ENCODE data around the gene PARD6A.

DNA sequence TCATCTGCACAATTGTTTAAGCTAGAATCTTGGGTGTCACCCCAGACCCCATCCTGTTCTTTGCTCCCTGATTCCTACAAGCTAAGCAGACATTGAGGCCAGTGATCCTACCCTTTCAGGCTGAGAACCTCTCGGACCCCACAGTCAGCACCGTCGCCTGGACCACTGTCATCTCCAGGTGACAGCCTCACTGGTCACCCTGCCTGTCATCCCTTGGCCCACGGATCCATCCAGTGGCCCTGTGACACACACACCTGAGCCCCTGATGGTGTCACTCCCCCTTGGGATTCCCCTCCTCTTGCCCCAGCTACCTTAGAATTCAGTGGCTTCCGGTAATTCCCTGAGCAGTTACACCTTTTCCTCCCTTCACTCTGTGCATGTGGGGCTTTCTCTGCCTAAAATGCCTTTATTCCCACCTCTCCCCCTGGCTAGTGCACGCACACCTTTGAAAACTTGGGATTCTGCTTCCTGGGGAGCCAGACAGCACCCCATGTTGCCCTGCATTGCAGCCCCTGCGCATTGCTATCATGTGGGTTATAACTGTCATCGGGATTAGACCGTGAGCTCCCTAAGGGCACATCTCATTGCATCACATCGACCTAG, 8.8 kb downstream of the PARD6A start:
- no peak for TF ChIP-seq RAD21 (IDR thresholded peaks at IDR 0.05; ENCODE audit: low read depth)
- no peak for TF ChIP-seq YY1 (IDR thresholded peaks at IDR 0.05; ENCODE audit: low read depth)
- TF ChIP-seq, protein P1, sequence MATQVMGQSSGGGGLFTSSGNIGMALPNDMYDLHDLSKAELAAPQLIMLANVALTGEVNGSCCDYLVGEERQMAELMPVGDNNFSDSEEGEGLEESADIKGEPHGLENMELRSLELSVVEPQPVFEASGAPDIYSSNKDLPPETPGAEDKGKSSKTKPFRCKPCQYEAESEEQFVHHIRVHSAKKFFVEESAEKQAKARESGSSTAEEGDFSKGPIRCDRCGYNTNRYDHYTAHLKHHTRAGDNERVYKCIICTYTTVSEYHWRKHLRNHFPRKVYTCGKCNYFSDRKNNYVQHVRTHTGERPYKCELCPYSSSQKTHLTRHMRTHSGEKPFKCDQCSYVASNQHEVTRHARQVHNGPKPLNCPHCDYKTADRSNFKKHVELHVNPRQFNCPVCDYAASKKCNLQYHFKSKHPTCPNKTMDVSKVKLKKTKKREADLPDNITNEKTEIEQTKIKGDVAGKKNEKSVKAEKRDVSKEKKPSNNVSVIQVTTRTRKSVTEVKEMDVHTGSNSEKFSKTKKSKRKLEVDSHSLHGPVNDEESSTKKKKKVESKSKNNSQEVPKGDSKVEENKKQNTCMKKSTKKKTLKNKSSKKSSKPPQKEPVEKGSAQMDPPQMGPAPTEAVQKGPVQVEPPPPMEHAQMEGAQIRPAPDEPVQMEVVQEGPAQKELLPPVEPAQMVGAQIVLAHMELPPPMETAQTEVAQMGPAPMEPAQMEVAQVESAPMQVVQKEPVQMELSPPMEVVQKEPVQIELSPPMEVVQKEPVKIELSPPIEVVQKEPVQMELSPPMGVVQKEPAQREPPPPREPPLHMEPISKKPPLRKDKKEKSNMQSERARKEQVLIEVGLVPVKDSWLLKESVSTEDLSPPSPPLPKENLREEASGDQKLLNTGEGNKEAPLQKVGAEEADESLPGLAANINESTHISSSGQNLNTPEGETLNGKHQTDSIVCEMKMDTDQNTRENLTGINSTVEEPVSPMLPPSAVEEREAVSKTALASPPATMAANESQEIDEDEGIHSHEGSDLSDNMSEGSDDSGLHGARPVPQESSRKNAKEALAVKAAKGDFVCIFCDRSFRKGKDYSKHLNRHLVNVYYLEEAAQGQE (IDR thresholded peaks at IDR 0.05; ENCODE audit: low read depth), result no peak
